CD14-positive monocyte (primary cell): ENCODE results near the gene SERTAD2. TPM values are rescaled to one million over a fixed set of nuclear protein-coding genes. Genes with fewer than 3 reads are reported as not detected.

ENCODE experiments used
- DNase-seq, 3 donors: peaks; one replicate each; pipeline ENCODE4 v3.0.0-alpha.2; 2011 to 2022
- H2AFZ ChIP-seq: 2 replicates; pipeline ENCODE4 v1.6.0; 2012; ENCODE audit warnings: mild to moderate bottlenecking, low read depth, low read length, inconsistent platforms; ENCODE audit not compliant: insufficient read depth, poor library complexity, severe bottlenecking
- H3K27ac ChIP-seq, 2 donors: 1 replicate in 1 of 2; 2 replicates in 1 of 2; pipeline ENCODE4 v1.5.1; 2012 to 2013; ENCODE audit warnings: low read length in 2 of 2, control low read depth in 1 of 2, inconsistent platforms in 1 of 2, low read depth in 1 of 2, mild to moderate bottlenecking in 1 of 2
- H3K27me3 ChIP-seq, 2 donors: one replicate each; pipeline versions ENCODE4 v1.6.0 to v1.6.1; 2011 to 2013; ENCODE audit warnings: low read length in 2 of 2; ENCODE audit not compliant: control insufficient read depth in 2 of 2, insufficient read depth in 2 of 2
- H3K36me3 ChIP-seq, 2 donors: replicated peaks in 1 of 2; 1 replicate in 1 of 2; 2 replicates in 1 of 2; pipeline versions ENCODE4 v1.5.1 to v1.6.1; 2012 to 2013; ENCODE audit warnings: low read length in 2 of 2, control low read depth in 1 of 2, inconsistent platforms in 1 of 2, mild to moderate bottlenecking in 1 of 2; ENCODE audit not compliant: insufficient read depth in 2 of 2, control insufficient read depth in 1 of 2
- H3K4me1 ChIP-seq, 2 donors: 1 replicate in 1 of 2; 2 replicates in 1 of 2; pipeline versions ENCODE4 v1.5.1 to v1.6.1; 2012 to 2013; ENCODE audit warnings: low read length in 2 of 2, control low read depth in 1 of 2, inconsistent platforms in 1 of 2, mild to moderate bottlenecking in 1 of 2, moderate library complexity in 1 of 2; ENCODE audit not compliant: insufficient read depth in 2 of 2, control insufficient read depth in 1 of 2
- H3K4me2 ChIP-seq: replicated peaks from 2 replicates; pipeline ENCODE3; 2012; ENCODE audit warnings: low read length, moderate library complexity, mild to moderate bottlenecking; ENCODE audit not compliant: poor library complexity, severe bottlenecking; ENCODE audit errors: extremely low read depth
- H3K4me3 ChIP-seq, 3 experiments: fragments of 200-600 bp in 1 of 3; sonication (generic) in 1 of 3; replicated peaks in 1 of 3; 1 replicate in 2 of 3; 2 replicates in 1 of 3; pipeline ENCODE4 v1.5.1; 2011 to 2013; ENCODE audit warnings: low read length in 3 of 3, mild to moderate bottlenecking in 3 of 3, control low read depth in 2 of 3, low read depth in 2 of 3, inconsistent platforms in 1 of 3, moderate library complexity in 1 of 3
- H3K79me2 ChIP-seq: 2 replicates; pipeline ENCODE4 v1.6.0; 2012; ENCODE audit warnings: mild to moderate bottlenecking, control low read depth, inconsistent platforms, low read length, moderate library complexity; ENCODE audit not compliant: insufficient read depth
- H3K9ac ChIP-seq: 2 replicates; pipeline ENCODE4 v1.6.0; 2017; ENCODE audit warnings: low read length, mild to moderate bottlenecking; ENCODE audit not compliant: insufficient read depth, poor library complexity, severe bottlenecking
- H3K9me3 ChIP-seq, 2 donors: replicated peaks in 1 of 2; 1 replicate in 1 of 2; 2 replicates in 1 of 2; pipeline versions ENCODE4 v1.5.1 to v1.6.1; 2012 to 2013; ENCODE audit warnings: low read length in 2 of 2, control low read depth in 1 of 2; ENCODE audit not compliant: control insufficient read depth in 1 of 2, insufficient read depth in 1 of 2
- H4K20me1 ChIP-seq: 2 replicates; pipeline ENCODE4 v1.6.0; 2012; ENCODE audit warnings: mild to moderate bottlenecking, low read length, control low read depth, moderate library complexity; ENCODE audit not compliant: insufficient read depth
- H3K27ac Mint-ChIP-seq, 7 donors: one replicate each; pipeline ENCODE4 v1.8.0; 2020; ENCODE audit warnings: mild to moderate bottlenecking in 7 of 7, mixed read lengths in 7 of 7, moderate library complexity in 6 of 7, inconsistent platforms in 2 of 7
- H3K27me3 Mint-ChIP-seq, 3 donors: one replicate each; pipeline ENCODE4 v1.8.0; 2021 to 2022; ENCODE audit warnings: low read depth in 3 of 3, mild to moderate bottlenecking in 3 of 3, mixed read lengths in 3 of 3, moderate library complexity in 3 of 3, inconsistent platforms in 1 of 3
- H3K36me3 Mint-ChIP-seq, 2 donors: one replicate each; pipeline ENCODE4 v1.8.0; 2020; ENCODE audit warnings: mixed read lengths in 2 of 2, inconsistent platforms in 1 of 2, mild to moderate bottlenecking in 1 of 2
- H3K4me1 Mint-ChIP-seq: one replicate; pipeline ENCODE4 v1.8.0; 2020; ENCODE audit warnings: mild to moderate bottlenecking, mixed read lengths
- H3K4me3 Mint-ChIP-seq, 2 donors: one replicate each; pipeline ENCODE4 v1.8.0; 2020; ENCODE audit warnings: mild to moderate bottlenecking in 2 of 2, mixed read lengths in 2 of 2, moderate library complexity in 1 of 2
- H3K9me3 Mint-ChIP-seq, 7 donors: one replicate each; pipeline ENCODE4 v1.8.0; 2020 to 2022; ENCODE audit warnings: mixed read lengths in 7 of 7, mild to moderate bottlenecking in 6 of 7, moderate library complexity in 6 of 7, inconsistent platforms in 2 of 7
- CTCF ChIP-seq: fragments of 200-600 bp; IDR thresholded peaks from one replicate; pipeline ENCODE4 v1.8.0; 2022; ENCODE audit warnings: antibody characterized with exemption, mild to moderate bottlenecking
- WGBS: methylation state at CpG from one replicate; pipeline ENCODE4 v1.1.5; 2013; ENCODE audit warnings: missing lambda C conversion rate; ENCODE audit not compliant: insufficient coverage; 5-methylcytosine and 5-hydroxymethylcytosine counted together
- intact Hi-C, 2 donors: fragments of 100-400 bp; cut with micrococcal nuclease; formaldehyde crosslinking; loops; one replicate each; pipeline versions ENCODE4 v1.15.0 to v1.15.1; 2023
- polyA plus RNA-seq, 3 donors: library from polyadenylated mRNA; depleted of rRNA in 1 of 3; unstranded in 2 of 3; stranded (reverse) in 1 of 3; fragments of 300-500 nt in 2 of 3; fragments of >200 nt in 1 of 3; fragmentation: Illumina TruSeq in 2 of 3; gene quantifications; 1 replicate in 2 of 3; 2 replicates in 1 of 3; pipeline ENCODE4 v1.2.3, GENCODE V29; 2012 to 2021

Gene SERTAD2
- polyA plus RNA-seq, 3 donors: 8.5 to 68.7 (median 8.8) TPM

DNA sequence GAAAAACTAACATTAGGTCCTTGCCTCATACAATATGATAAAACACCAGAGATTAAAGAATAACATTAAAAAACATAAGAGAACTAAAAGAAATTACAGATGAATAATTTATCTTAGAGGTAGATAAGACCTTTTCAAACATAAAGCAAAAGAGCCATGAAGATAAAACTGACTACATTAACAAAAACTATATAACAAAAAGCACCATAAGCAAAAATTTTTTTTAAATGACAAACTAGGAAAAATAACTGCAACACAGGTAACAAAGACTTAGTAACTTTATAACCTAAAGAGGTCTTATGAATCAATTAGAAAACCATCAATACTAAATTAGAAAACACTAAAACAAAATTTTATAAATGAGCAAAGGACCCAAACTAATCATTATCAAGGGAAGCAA, 16.3 kb upstream of the SERTAD2 start:
- peaks cover 0 to 2% (median 0%) of the 10 kb centered on the region in 3 donors for H3K27me3 Mint-ChIP-seq
- Histone ChIP-seq H3K9ac (no peak overlapping the region), H3K4me1 (peaks cover 16 to 19% of the 10 kb centered on the region in 2 donors), H3K36me3 (no peaks in the 10 kb centered on the region), H3K4me3 (no peak overlapping the region), H3K79me2 (no peaks in the 10 kb centered on the region), H4K20me1 (no peaks in the 10 kb centered on the region), H2AFZ (no peak overlapping the region), H3K27ac (no peak overlapping the region), H3K4me2 (no peak overlapping the region), H3K27me3 (no peaks in the 10 kb centered on the region), H3K9me3 (no peaks in the 10 kb centered on the region)
- peaks cover 0 to 12% of the 10 kb centered on the region in 2 donors for H3K36me3 Mint-ChIP-seq
- no peaks in the 10 kb centered on the region for H3K9me3 Mint-ChIP-seq
- peaks cover 24% of the 10 kb centered on the region for H3K4me1 Mint-ChIP-seq
- H3K4me3 Mint-ChIP-seq: no peak overlapping the region
- no peak overlapping the region for H3K27ac Mint-ChIP-seq
- TF ChIP-seq CTCF: no peak
- intact Hi-C loops: no loop called here
- DNase-seq: no peak

GRCh38 chr2:64669288-64669687, 15.6 kb upstream of the SERTAD2 start:
- no peaks in the 10 kb centered on the region for H4K20me1 ChIP-seq
- Mint-ChIP-seq H3K4me3 (no peak overlapping the region), H3K9me3 (no peaks in the 10 kb centered on the region), H3K27ac (no peak overlapping the region), H3K36me3 (peaks cover 0 to 12% of the 10 kb centered on the region in 2 donors), H3K27me3 (peaks cover 0 to 2% (median 0%) of the 10 kb centered on the region in 3 donors), H3K4me1 (peaks cover 24% of the 10 kb centered on the region)
- no peak for TF ChIP-seq CTCF
- H3K4me1 ChIP-seq: peaks cover 16 to 19% of the 10 kb centered on the region in 2 donors
- WGBS: 100% methylated on average over 2 of the region's 2 CpGs
- DNase-seq: no peak
- intact Hi-C loops: no loop called here
- no peak overlapping the region for H3K4me3 ChIP-seq
- H3K9ac ChIP-seq: no peak overlapping the region
- no peak overlapping the region for H3K4me2 ChIP-seq
- H3K27ac ChIP-seq: no peak overlapping the region
- no peak overlapping the region for H2AFZ ChIP-seq
- H3K36me3 ChIP-seq: no peaks in the 10 kb centered on the region
- H3K27me3 ChIP-seq: no peaks in the 10 kb centered on the region
- no peaks in the 10 kb centered on the region for H3K79me2 ChIP-seq
- H3K9me3 ChIP-seq: no peaks in the 10 kb centered on the region
